Stromal cell of bone marrow (primary cell): Measurements from ENCODE around the gene USH2A.

Experiments
- DNase-seq: peaks from one replicate; pipeline ENCODE4 v3.0.0-alpha.2; 2012; ENCODE audit warnings: low read depth

Gene USH2A

GRCh38 chr1:216270086-216270773, 153.0 kb downstream of the USH2A start:
- no peak for DNase-seq

GRCh38 chr1:216261631-216262030, 161.6 kb downstream of the USH2A start:
- no peak for DNase-seq

DNA sequence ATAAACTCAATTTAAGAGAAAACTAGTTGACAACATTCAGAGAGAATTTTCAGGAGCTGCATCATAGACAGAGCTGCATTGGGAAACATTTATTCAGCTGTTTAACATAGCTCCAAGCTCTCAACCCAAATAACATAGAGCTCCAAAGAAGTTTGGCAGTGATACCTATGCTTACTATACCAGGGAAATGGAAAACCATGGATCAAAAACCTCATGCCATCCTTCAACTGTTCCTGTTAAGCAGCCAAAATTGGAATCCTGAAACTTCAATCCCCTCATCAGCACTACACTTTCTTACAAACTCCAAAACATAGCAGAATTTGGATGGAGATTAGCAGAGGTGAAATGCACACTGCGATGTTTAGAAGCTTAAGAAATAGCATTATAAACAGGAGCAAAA, 164.4 kb downstream of the USH2A start:
- no peak for DNase-seq

GRCh38 chr1:216258386-216258785, 164.9 kb downstream of the USH2A start:
- DNase-seq = no peak

DNA sequence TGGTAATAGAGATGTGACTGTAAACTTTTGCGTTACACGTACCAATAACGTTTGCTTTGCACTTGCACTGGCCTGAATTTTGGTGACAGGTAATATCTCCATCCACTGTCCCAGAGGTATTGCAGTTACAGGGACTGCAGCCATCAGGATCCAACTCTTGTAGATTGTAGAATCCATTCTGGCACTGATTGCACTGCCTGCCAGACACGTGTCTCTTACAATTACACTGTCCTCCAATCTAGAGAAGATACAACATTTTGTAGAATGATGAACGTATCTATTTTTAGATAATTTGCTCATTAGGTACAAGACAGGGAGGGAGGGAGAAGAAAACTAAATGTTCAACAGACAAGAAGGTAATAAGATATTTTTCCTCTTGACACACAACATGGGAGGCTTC, 172.4 kb downstream of the USH2A start:
- DNase-seq = no peak

DNA sequence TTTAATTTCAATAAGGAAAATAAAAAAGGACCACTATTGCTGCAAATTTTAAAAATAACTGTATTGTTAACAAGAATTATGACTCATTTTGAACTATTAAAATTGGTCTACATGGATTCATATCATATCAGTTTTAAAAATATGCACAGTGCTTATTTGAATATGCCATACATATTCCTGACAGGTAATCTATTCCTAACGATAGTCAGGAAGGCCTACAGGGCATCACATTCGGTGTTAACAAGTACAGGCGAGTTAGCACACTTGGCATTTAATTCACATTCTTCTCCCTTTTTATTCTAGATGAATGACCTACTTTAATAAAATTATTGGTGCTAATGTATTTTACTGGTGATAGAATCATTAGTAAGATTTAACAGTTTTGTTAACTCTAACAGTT, 174.6 kb downstream of the USH2A start:
- no peak for DNase-seq

DNA sequence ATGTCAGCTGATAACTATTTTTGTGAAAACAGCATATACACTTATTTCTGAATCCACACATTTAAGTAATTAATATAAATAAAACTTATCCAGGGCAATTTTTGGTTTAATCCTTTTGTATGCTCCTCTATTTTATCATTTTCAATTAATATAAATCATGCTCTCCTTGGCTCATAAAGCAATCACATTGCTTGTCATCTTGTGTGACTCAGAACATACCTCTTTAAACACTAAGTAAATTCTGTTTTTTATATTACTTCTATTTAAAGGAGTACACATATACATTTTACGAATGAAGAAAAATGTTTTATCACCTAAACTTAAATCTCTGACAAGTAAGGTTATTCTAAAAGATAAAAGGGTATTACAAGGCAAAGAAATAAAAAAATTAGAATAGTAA, 175.3 kb downstream of the USH2A start:
- no peak for DNase-seq

- no peak for DNase-seq
Observed at GRCh38 chr1:216246577-216247203, 176.6 kb downstream of the USH2A start.

- DNase-seq = no peak
Observed at GRCh38 chr1:216238844-216239243, 184.4 kb downstream of the USH2A start.

DNA sequence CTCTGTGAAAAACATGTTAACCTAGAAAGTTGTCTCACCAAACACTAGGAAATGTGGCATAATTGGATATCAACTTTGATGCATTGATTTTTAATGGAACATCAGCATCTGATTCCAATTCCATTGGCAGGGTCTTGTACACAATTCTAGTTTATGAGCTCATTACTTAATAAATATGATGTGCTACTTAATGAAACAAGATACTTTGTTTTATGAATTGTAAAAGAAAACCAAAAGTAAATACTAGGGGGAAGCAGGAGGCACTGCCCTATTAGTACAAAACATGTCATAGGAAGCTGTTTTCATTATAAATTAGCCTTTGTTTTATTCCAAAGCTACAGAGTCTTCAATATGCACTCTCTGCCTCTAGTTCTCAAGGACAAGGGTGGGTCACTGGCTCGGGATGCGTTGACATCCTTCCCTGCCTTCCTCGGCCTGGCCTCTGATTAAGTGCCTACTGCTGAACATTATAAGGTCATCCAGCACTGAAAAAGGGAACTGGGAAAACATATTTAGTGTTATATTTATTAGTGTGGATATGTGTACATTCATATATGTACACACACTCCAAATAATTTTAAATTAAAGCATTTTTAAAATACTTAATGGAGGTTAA, 185.2 kb downstream of the USH2A start:
- no peak for DNase-seq

GRCh38 chr1:216224233-216224632, 199.0 kb downstream of the USH2A start:
- no peak for DNase-seq

DNA sequence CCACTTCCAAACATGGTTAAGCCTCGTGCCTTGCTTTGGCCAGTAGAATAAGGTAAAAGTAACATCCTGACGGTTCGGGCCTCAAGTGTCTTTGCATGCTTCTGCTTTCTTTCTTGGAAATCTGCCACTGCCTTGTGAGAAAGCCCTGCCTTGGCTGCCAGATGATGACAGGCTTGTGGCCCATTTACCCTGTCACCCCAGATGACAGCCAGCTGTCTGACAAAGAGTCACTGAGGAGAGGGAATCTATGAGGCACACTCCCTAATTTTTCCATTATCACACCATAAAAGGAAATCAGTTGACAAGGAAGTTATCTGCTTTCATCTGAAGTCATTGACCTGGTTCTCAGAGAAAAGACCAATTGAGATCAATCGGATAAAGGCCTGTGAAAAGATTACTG, 199.8 kb downstream of the USH2A start:
- DNase-seq = no peak

DNA sequence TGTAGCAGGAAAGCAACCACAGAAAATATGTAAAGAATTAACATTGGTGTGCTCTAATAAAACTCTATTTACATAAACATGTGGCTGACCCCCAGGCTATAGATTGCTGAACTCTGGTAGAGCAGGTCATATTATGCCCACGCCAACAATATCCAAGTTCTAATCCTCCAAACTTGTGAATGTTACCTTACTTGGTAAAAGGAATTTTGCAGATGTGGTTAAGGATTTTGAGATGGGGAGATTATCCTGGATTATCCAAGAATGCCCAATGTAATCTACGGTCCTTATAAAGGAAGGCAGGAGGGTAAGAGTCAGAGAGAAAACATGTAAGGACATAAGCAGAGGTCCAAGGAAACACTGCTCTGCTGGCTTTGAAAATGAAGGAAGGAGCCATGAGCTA, 201.0 kb downstream of the USH2A start:
- DNase-seq = no peak

DNA sequence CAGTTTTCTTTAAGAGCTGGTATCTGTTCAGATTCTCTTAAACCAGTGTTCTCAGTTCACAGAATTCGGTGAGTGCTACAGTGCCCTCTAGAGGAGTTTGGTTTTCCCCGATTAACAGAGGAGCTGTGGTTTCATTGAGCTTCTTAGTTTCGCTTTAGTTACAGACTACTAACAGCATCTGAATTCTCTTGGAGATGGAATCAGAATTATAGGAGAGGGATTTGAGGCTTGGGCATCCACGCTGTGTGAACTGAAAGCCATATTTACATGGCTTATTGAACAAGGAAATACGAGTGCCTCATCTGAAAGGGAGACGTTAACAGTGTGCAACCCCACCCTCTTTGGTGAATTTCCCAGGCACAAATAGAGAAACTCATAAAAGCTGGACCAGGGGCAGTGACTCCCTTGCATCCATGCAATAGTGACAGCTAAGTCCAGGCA, 202.0 kb downstream of the USH2A start:
- DNase-seq = peak; percentile 74

DNA sequence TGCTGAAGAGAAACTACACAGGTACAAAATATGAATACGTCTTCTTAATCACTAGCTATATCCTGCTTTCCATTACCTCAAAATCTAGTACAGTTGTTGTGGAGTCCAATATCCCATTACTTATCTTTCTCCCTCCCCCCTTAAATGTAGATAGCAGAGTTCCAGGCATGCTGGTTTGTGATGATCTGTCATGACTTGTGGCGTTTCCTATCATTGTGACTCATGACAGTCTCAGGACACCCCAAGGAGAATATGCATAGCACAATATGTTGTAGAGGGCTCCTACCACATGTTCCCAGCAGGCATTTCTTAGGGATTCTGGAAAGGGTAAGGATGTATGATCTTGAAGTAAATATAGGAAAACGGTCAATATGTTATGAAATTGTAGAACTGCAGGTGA, 206.9 kb downstream of the USH2A start:
- DNase-seq = no peak

- DNase-seq = no peak
Observed at GRCh38 chr1:216215169-216215568, 208.1 kb downstream of the USH2A start.

- DNase-seq = no peak
Observed at GRCh38 chr1:216212826-216213225, 210.4 kb downstream of the USH2A start.

DNA sequence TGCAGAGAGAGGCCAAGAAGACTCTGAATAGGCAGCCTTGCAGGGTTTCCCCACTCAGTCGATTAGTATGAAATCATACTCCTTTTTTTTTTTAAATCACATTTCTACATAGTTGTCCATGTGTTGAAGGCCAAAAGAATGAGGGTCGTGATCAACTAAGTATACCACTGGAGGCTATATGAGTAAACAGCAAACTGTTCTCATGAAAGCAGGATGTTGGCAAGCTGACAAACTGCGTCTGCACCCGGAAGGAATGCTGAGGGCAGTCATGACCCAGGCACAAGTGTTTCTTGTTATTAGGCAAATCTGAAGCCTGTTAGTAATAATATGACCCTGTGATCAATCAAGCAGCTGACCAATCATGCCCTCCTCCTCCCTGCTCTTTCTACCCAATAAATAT, 213.2 kb downstream of the USH2A start:
- no peak for DNase-seq

DNA sequence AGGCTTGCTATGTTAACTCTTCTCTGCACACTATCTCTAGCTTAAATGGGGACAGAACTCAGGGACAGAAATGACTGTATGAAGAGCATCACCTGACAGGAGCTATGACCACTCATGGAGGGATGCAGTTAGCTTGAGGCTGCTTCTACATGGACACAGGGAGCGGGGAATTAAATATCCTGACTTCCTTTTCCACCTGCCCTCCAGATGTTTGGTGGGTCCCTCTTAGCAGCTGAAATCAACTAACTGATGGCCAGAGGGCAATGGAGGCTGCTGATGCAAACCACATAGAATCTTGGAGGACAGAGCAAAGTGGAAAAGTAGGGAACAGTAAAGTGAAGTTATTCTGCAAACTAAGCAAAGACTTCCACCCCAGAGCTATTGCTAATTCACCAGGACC, 214.1 kb downstream of the USH2A start:
- DNase-seq = no peak

GRCh38 chr1:216207154-216207553, 216.1 kb downstream of the USH2A start:
- no peak for DNase-seq

GRCh38 chr1:216205176-216205575, 218.1 kb downstream of the USH2A start:
- no peak for DNase-seq

GRCh38 chr1:216201946-216202345, 221.3 kb downstream of the USH2A start:
- no peak for DNase-seq

GRCh38 chr1:216200941-216201340, 222.3 kb downstream of the USH2A start:
- no peak for DNase-seq

GRCh38 chr1:216194721-216195120, 228.5 kb downstream of the USH2A start:
- DNase-seq = no peak
